ENCODE results near the gene ZBED4.

The ZBED4 gene

GRCh38 chr22:49853981-49854831 is 562 bp downstream of the ZBED4 start:
- H3K36me3 ChIP-seq (ENCODE audit: low read length) = no peaks in the 10 kb centered on the region
- peak overlapping the region; percentile 79 for H3K4me2 ChIP-seq (ENCODE audit: low read depth, low read length, poor library complexity, severe bottlenecking)
- TF ChIP-seq EZH2phosphoT487 (conservative IDR thresholded peaks at IDR 0.05; ENCODE audit: low read length) (no peak), CTCF (IDR thresholded peaks at IDR 0.05; ENCODE audit: insufficient read depth, low read length, poor library complexity, severe bottlenecking) (no peak)
- peaks cover 51% of the 10 kb centered on the region for H3K79me2 ChIP-seq (ENCODE audit: insufficient read depth, low read length)
- H3K27me3 ChIP-seq (ENCODE audit: low read length) = no peaks in the 10 kb centered on the region
- no peaks in the 10 kb centered on the region for H4K20me1 ChIP-seq (ENCODE audit: low read depth, low read length)
- no peaks in the 10 kb centered on the region for H3K9me3 ChIP-seq (ENCODE audit: insufficient read depth, low read length)
- H3F3A ChIP-seq (ENCODE audit: insufficient read depth) = peaks cover 5% of the 10 kb centered on the region; the same call in 1 of the 2 replicates
- peak overlapping the region; percentile 57 for H3K27ac ChIP-seq (ENCODE audit: low read depth, low read length)
- no peaks in the 10 kb centered on the region for H3K9me2 ChIP-seq (replicated peaks; ENCODE audit: insufficient read depth, low read length)
- peak overlapping the region; percentile 71 for H3K9ac ChIP-seq (ENCODE audit: low read length)
- H3K4me3 ChIP-seq (ENCODE audit: insufficient read depth, low read length, poor library complexity, severe bottlenecking) = peak overlapping the region; percentile 70
- H2AFZ ChIP-seq (ENCODE audit: low read depth, low read length, severe bottlenecking) = no peak overlapping the region

GRCh38 chr22:49855251-49855911 is 1.7 kb downstream of the ZBED4 start:
- Histone ChIP-seq H3K27ac (ENCODE audit: low read depth, low read length) (peak overlapping the region; percentile 57; the same call in 1 of the 2 replicates), H3K9ac (ENCODE audit: low read length) (peak overlapping the region; percentile 71), H4K20me1 (ENCODE audit: low read depth, low read length) (no peaks in the 10 kb centered on the region), H3K4me3 (ENCODE audit: insufficient read depth, low read length, poor library complexity, severe bottlenecking) (peak overlapping the region; percentile 70), H2AFZ (ENCODE audit: low read depth, low read length, severe bottlenecking) (no peak overlapping the region), H3K4me2 (ENCODE audit: low read depth, low read length, poor library complexity, severe bottlenecking) (peak overlapping the region; percentile 79), H3K27me3 (ENCODE audit: low read length) (no peaks in the 10 kb centered on the region), H3F3A (ENCODE audit: insufficient read depth) (peaks cover 5% of the 10 kb centered on the region; the same call in 1 of the 2 replicates), H3K9me3 (ENCODE audit: insufficient read depth, low read length) (no peaks in the 10 kb centered on the region), H3K9me2 (replicated peaks; ENCODE audit: insufficient read depth, low read length) (no peaks in the 10 kb centered on the region), H3K79me2 (ENCODE audit: insufficient read depth, low read length) (peaks cover 62% of the 10 kb centered on the region), H3K36me3 (ENCODE audit: low read length) (no peaks in the 10 kb centered on the region)
- TF ChIP-seq CTCF (IDR thresholded peaks at IDR 0.05; ENCODE audit: insufficient read depth, low read length, poor library complexity, severe bottlenecking) (no peak), EZH2phosphoT487 (conservative IDR thresholded peaks at IDR 0.05; ENCODE audit: low read length) (no peak)

- Histone ChIP-seq H4K20me1 (ENCODE audit: low read depth, low read length) (no peaks in the 10 kb centered on the region), H3K27ac (ENCODE audit: low read depth, low read length) (no peak overlapping the region), H3K36me3 (ENCODE audit: low read length) (no peaks in the 10 kb centered on the region), H3K9ac (ENCODE audit: low read length) (no peak overlapping the region), H3K79me2 (ENCODE audit: insufficient read depth, low read length) (peaks cover 72% of the 10 kb centered on the region), H3F3A (ENCODE audit: insufficient read depth) (peaks cover 5% of the 10 kb centered on the region; the same call in 1 of the 2 replicates), H3K4me2 (ENCODE audit: low read depth, low read length, poor library complexity, severe bottlenecking) (peak overlapping the region; percentile 79), H3K9me2 (replicated peaks; ENCODE audit: insufficient read depth, low read length) (no peaks in the 10 kb centered on the region), H3K27me3 (ENCODE audit: low read length) (no peaks in the 10 kb centered on the region), H3K9me3 (ENCODE audit: insufficient read depth, low read length) (no peaks in the 10 kb centered on the region), H3K4me3 (ENCODE audit: insufficient read depth, low read length, poor library complexity, severe bottlenecking) (no peak overlapping the region), H2AFZ (ENCODE audit: low read depth, low read length, severe bottlenecking) (no peak overlapping the region)
- no peak for TF ChIP-seq EZH2phosphoT487 (conservative IDR thresholded peaks at IDR 0.05; ENCODE audit: low read length)
- no peak for TF ChIP-seq CTCF (IDR thresholded peaks at IDR 0.05; ENCODE audit: insufficient read depth, low read length, poor library complexity, severe bottlenecking)
These were observed 2.7 kb downstream of the ZBED4 start for GRCh38 chr22:49856343-49856742.
